Astrocyte (in vitro differentiated cells and primary cell): ENCODE measurements around the gene NR6A1.

ENCODE experiments used
- CTCF ChIP-seq: IDR thresholded peaks from 2 replicates; pipeline ENCODE4 v1.5.1; 2011; ENCODE audit warnings: low read depth, mild to moderate bottlenecking, inconsistent platforms, low read length, moderate library complexity; ENCODE audit not compliant: insufficient read depth
- EZH2 ChIP-seq: IDR thresholded peaks from 2 replicates; pipeline ENCODE4 v1.6.1; 2012; ENCODE audit warnings: mild to moderate bottlenecking, low read length, inconsistent platforms; ENCODE audit not compliant: insufficient read depth

DNA sequence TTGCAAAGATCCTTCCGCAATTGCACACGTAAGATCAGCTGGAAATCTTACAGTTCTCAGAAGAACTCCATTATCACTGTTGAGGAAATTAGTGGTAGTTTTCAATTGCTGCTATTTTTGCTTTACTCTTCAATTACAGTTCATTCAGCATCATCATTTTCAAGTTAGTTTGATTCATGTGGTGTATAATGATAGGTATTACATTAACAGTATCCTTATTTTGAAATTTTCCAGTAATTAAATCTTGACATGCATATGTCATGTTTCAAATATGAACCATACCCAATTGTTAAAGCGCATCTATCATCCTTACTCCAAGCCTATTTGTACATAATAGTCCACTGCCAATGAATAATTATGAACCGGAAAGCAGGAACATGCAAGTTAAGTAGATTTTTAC, 60.3 kb downstream of the NR6A1 start:
- TF ChIP-seq CTCF: no peak
- no peak for TF ChIP-seq EZH2
